Spleen (tissue), 11 donors: ENCODE data around the gene MTM1. TPM values are rescaled to one million over a fixed set of nuclear protein-coding genes. Genes with fewer than 3 reads are reported as not detected.

Experiments used
- DNase-seq: peaks from one replicate; pipeline ENCODE4 v3.0.0-alpha.2; 2020
- H3K27ac ChIP-seq, 8 donors: fragments of 200-600 bp; sonication (generic) in 7 of 8; 1 replicate in 4 of 8; 2 replicates in 4 of 8; pipeline versions ENCODE4 v1.5.0 to v1.8.0; 2016 to 2021; ENCODE audit warnings: inconsistent platforms in 4 of 8, mild to moderate bottlenecking in 4 of 8, moderate library complexity in 1 of 8
- H3K27me3 ChIP-seq, 7 donors: fragments of 200-600 bp; sonication (generic) in 6 of 7; replicated peaks in 1 of 7; 1 replicate in 4 of 7; 2 replicates in 3 of 7; pipeline versions ENCODE4 v1.5.0 to v1.8.0; 2016 to 2021; ENCODE audit warnings: inconsistent platforms in 3 of 7, mild to moderate bottlenecking in 1 of 7
- H3K36me3 ChIP-seq, 6 donors: fragments of 200-600 bp; sonication (generic) in 5 of 6; 1 replicate in 4 of 6; 2 replicates in 2 of 6; pipeline versions ENCODE4 v1.5.0 to v1.8.0; 2016 to 2021; ENCODE audit warnings: inconsistent platforms in 2 of 6
- H3K4me1 ChIP-seq, 6 donors: fragments of 200-600 bp; sonication (generic) in 5 of 6; 1 replicate in 3 of 6; 2 replicates in 3 of 6; pipeline versions ENCODE4 v1.5.0 to v1.8.0; 2016 to 2021; ENCODE audit warnings: inconsistent platforms in 3 of 6
- H3K4me3 ChIP-seq, 8 donors: fragments of 200-600 bp; sonication (generic) in 7 of 8; 1 replicate in 4 of 8; 2 replicates in 4 of 8; pipeline versions ENCODE4 v1.5.0 to v1.8.0; 2016 to 2021; ENCODE audit warnings: inconsistent platforms in 4 of 8, mild to moderate bottlenecking in 4 of 8, moderate library complexity in 2 of 8
- H3K9me3 ChIP-seq, 8 donors: fragments of 200-600 bp; sonication (generic) in 7 of 8; 1 replicate in 4 of 8; 2 replicates in 4 of 8; pipeline versions ENCODE4 v1.5.0 to v1.8.0; 2016 to 2021; ENCODE audit warnings: inconsistent platforms in 4 of 8
- CTCF ChIP-seq, 11 experiments: fragments of 200-600 bp in 7 of 11; fragments of 450-650 bp in 4 of 11; sonication (generic) in 4 of 11; IDR thresholded peaks in 8 of 11; conservative IDR thresholded peaks in 3 of 11; 1 replicate in 7 of 11; 2 replicates in 4 of 11; pipeline versions ENCODE4 v1.4.0 to v1.8.0; 2016 to 2021; ENCODE audit warnings: antibody characterized with exemption in 11 of 11, inconsistent platforms in 4 of 11, mild to moderate bottlenecking in 1 of 11
- POLR2A ChIP-seq, 3 donors: fragments of 450-650 bp; IDR thresholded peaks; one replicate each; pipeline ENCODE4 v1.5.1; 2017; ENCODE audit warnings: antibody characterized with exemption in 3 of 3, mild to moderate bottlenecking in 1 of 3
- POLR2AphosphoS5 ChIP-seq, 3 donors: sonication (generic); formaldehyde crosslinking; IDR thresholded peaks; one replicate each; pipeline ENCODE4 v1.5.1; 2017; ENCODE audit warnings: antibody characterized with exemption in 3 of 3
- WGBS, 5 donors: extraction: QIAGEN DNeasy Blood & Tissue Kit in 3 of 5; methylation state at CpG; one replicate each; pipeline versions ENCODE4 v1.1.5 to v1.1.7; 2013 to 2018; 5-methylcytosine and 5-hydroxymethylcytosine counted together
- intact Hi-C: fragments of 100-400 bp; cut with DNase I; formaldehyde crosslinking; loops from one replicate; pipeline ENCODE4 v1.15.0; 2023; ENCODE audit warnings: low total_unique reads
- polyA plus RNA-seq, 3 donors: library from polyadenylated mRNA; stranded (reverse); fragments of 200-250 nt; gene quantifications; one replicate each; pipeline ENCODE4 v1.2.1, GENCODE V29; 2013
- total RNA-seq, 7 donors: library from RNA; depleted of rRNA in 3 of 7; stranded (reverse); fragments of >200 nt in 3 of 7; fragmentation: NEBNext Ultra II Directional in 4 of 7; extraction: Animal tissue kit (Norgen Biotek cat#: 25700) in 4 of 7; gene quantifications; one replicate each; pipeline versions ENCODE4 v1.1.0 to v1.2.1, GENCODE V29; 2016 to 2021
- donor health status: healthy with polysubstance abuse.
- donor health status: DM: no; HTN: no; CAD: no; lungs with moderate emphysema.
- donor health status: DM: no; HTN: no; CAD: no.
- donor health status: Bipolar disorder and iron deficiency.
- donor health status: healthy.
- donor health status: DM: no; HTN: no; CAD: no.
- donor health status: DM: yes; HTN: yes; CAD: no.

The MTM1 gene
- total and polyA plus RNA-seq, 10 donors = 6.3 to 39.5 (median 27.0) TPM

GRCh38 chrX:150664290-150664689, 95.9 kb downstream of the MTM1 start:
- H3K9me3 ChIP-seq = no peaks in the 10 kb centered on the region
- WGBS, 5 donors = 35 to 84% (median 63%) methylated on average over 2 of the region's 2 CpGs
- TF ChIP-seq CTCF (IDR thresholded peaks at IDR 0.05 in 8 of 11, conservative IDR thresholded peaks at IDR 0.05 in 3 of 11) = no peak
- peak in 1 of 3 donors; percentile 18 for TF ChIP-seq POLR2AphosphoS5 (IDR thresholded peaks at IDR 0.05)
- DNase-seq = no peak
- H3K4me1 ChIP-seq = no peaks in the 10 kb centered on the region
- H3K27me3 ChIP-seq = no peaks in the 10 kb centered on the region
- peaks cover 0 to 93% (median 7%) of the 10 kb centered on the region in 6 donors for H3K36me3 ChIP-seq
- no peak overlapping the region for H3K27ac ChIP-seq
- intact Hi-C loops = no loop called here
- H3K4me3 ChIP-seq = no peak overlapping the region

- peaks cover 0 to 26% (median 2%) of the 10 kb centered on the region in 6 donors for H3K36me3 ChIP-seq
- 58 to 83% (median 73%) methylated on average over 2 of the region's 2 CpGs for WGBS, 5 donors
- no peak overlapping the region for H3K27ac ChIP-seq
- peaks cover 0 to 8% (median 0%) of the 10 kb centered on the region in 8 donors for H3K9me3 ChIP-seq
- no peak for DNase-seq
- no peaks in the 10 kb centered on the region for H3K4me1 ChIP-seq
- no peaks in the 10 kb centered on the region for H3K27me3 ChIP-seq
- intact Hi-C loops = no loop called here
- TF ChIP-seq CTCF (IDR thresholded peaks at IDR 0.05 in 8 of 11, conservative IDR thresholded peaks at IDR 0.05 in 3 of 11) = no peak
- TF ChIP-seq POLR2A (IDR thresholded peaks at IDR 0.05) = no peak
- no peak for TF ChIP-seq POLR2AphosphoS5 (IDR thresholded peaks at IDR 0.05)
- H3K4me3 ChIP-seq = no peak overlapping the region
These were observed 107.8 kb downstream of the MTM1 start for GRCh38 chrX:150676221-150676620.

GRCh38 chrX:150680974-150681373, 112.6 kb downstream of the MTM1 start:
- DNase-seq = no peak
- Histone ChIP-seq H3K27me3 (no peaks in the 10 kb centered on the region), H3K4me1 (no peaks in the 10 kb centered on the region), H3K9me3 (peaks cover 0 to 8% (median 0%) of the 10 kb centered on the region in 8 donors), H3K27ac (no peak overlapping the region), H3K4me3 (no peak overlapping the region), H3K36me3 (no peaks in the 10 kb centered on the region)
- TF ChIP-seq CTCF (IDR thresholded peaks at IDR 0.05 in 8 of 11, conservative IDR thresholded peaks at IDR 0.05 in 3 of 11) (no peak), POLR2AphosphoS5 (IDR thresholded peaks at IDR 0.05) (no peak), POLR2A (IDR thresholded peaks at IDR 0.05) (no peak)
- WGBS, 5 donors = 55 to 70% (median 67%) methylated on average over 7 of the region's 7 CpGs
- intact Hi-C loops = no loop called here

- no peaks in the 10 kb centered on the region for H3K9me3 ChIP-seq
- no peak overlapping the region for H3K4me3 ChIP-seq
- H3K27me3 ChIP-seq = no peaks in the 10 kb centered on the region
- 61 to 95% (median 85%) methylated on average over 3 of the region's 3 CpGs for WGBS, 5 donors
- H3K4me1 ChIP-seq = no peaks in the 10 kb centered on the region
- H3K36me3 ChIP-seq = no peaks in the 10 kb centered on the region
- DNase-seq = no peak
- TF ChIP-seq CTCF (IDR thresholded peaks at IDR 0.05 in 8 of 11, conservative IDR thresholded peaks at IDR 0.05 in 3 of 11) = no peak
- TF ChIP-seq POLR2A (IDR thresholded peaks at IDR 0.05) = no peak
- TF ChIP-seq POLR2AphosphoS5 (IDR thresholded peaks at IDR 0.05) = no peak
- intact Hi-C loops = no loop called here
- H3K27ac ChIP-seq = no peak overlapping the region
These were observed 114.7 kb downstream of the MTM1 start for GRCh38 chrX:150683112-150683511.
